Putamen (tissue), 1 donor: Measurements from ENCODE around the gene DDX55.

ENCODE experiments used
- DNase-seq: peaks from one replicate; pipeline ENCODE4 v3.0.0-alpha.2; 2016; ENCODE audit warnings: low spot score

The DDX55 gene

DNA sequence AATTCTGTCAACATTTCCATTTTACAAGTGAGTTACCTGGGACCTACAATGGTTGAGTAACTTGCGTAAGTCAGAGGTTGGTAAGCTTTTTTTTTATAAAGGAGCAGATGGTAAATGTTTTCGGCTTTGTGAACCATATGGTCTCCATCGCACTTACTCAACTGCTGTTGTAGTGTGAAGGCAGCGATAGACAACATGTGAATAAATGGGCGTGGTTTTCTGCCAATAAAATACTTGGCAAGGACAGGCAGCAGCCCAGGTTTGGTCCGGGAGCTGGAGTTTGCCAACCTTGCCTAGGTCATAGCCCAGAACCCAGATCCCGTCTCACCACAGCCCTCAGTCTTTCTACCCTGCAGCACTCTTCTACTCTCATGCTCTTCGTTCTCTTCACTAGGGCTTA lies 6.3 kb downstream of the DDX55 start:
- DNase-seq, result no peak

DNA sequence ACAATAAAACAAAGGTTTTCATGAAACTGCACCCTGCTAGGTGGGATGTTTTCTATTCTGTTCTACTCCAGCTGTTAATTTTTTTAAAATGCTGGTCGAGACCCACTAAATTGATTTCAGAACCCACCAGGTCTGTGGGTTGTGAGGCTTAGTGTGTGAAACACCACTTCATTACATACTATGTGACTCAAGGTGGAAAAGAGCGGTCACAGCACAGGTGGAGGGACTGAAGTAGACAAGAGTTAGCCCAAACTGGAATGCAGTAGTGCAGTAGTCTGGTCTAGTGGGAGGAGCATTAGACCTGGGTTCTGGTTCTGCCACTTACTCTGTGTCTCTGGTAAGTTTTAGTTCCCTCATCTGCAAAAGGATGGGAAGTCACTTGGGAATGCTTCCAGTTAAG lies 12.2 kb downstream of the DDX55 start:
- no peak for DNase-seq

GRCh38 chr12:123614531-123614930 lies 12.6 kb downstream of the DDX55 start:
- no peak for DNase-seq

DNA sequence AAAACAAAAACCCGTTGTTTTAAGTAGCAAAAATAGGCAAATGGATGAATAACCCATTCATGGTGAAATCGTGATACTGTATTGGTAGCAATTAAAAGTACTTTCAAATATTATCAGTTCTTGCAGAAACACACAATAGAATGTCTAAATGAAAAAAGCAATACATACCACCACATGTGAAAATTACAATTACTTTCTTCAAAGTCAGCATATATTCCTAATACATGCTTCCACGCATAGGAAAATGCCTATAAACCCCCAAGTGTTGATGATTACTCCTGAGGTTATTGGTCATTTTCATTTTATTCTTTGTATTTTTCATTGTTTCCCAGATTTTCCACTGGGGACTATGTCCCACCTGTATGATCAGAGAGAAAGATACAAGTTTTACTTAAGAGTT lies 15.2 kb downstream of the DDX55 start:
- no peak for DNase-seq

- DNase-seq, result no peak
Observed at GRCh38 chr12:123617580-123617979, 15.7 kb downstream of the DDX55 start.

- no peak for DNase-seq
Observed at GRCh38 chr12:123621101-123621500, 19.2 kb downstream of the DDX55 start.

GRCh38 chr12:123621619-123622530 lies 20.0 kb downstream of the DDX55 start:
- DNase-seq, result no peak

GRCh38 chr12:123633379-123634141 lies 31.7 kb downstream of the DDX55 start, which contains the start of the genes EIF2B1 and GTF2H3:
TSS of gene EIF2B1 (minus strand) at chr12:123633686. CDS start at chr12:123633557, 129 bp downstream.
TSS of gene GTF2H3 (plus strand) at chr12:123633829. CDS start at chr12:123633860, 31 bp downstream.
- DNase-seq, result peak; percentile 94

DNA sequence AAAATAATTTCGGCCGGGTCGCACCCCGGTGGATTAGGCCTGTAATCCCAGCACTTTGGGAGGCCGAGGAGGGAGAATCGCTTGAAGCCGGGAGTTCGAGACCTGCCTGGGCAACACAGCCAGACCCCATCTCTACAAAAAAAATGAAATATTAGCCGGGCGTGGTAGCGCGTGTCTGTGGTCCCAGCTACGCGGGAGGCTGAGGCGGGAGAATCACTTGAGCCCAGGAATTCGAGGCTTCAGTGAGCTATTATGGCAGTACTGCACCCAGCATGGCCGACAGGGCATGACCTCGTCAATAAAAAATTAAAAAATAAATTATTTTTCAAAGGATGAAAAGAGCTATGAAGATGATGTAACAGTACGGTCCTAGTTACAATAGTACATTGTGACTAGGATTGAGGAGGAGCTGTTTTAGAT lies 32.3 kb downstream of the DDX55 start:
- no peak for DNase-seq

- no peak for DNase-seq
Observed at GRCh38 chr12:123643911-123644310, 42.0 kb downstream of the DDX55 start.

- DNase-seq, result no peak
Observed at GRCh38 chr12:123645380-123645779, 43.5 kb downstream of the DDX55 start.

- no peak for DNase-seq
Observed at GRCh38 chr12:123645878-123646277, 44.0 kb downstream of the DDX55 start.

GRCh38 chr12:123648401-123648800 lies 46.5 kb downstream of the DDX55 start:
- DNase-seq, result no peak

- no peak for DNase-seq
Observed at GRCh38 chr12:123654129-123654701, 52.3 kb downstream of the DDX55 start.

- DNase-seq, result no peak
Observed at GRCh38 chr12:123655420-123655819, 53.5 kb downstream of the DDX55 start.

GRCh38 chr12:123656392-123656791 lies 54.5 kb downstream of the DDX55 start:
- no peak for DNase-seq

GRCh38 chr12:123657211-123657610 lies 55.3 kb downstream of the DDX55 start:
- DNase-seq, result no peak

- DNase-seq, result no peak
Observed at GRCh38 chr12:123659996-123660727, 58.3 kb downstream of the DDX55 start.

GRCh38 chr12:123667771-123668170 lies 65.9 kb downstream of the DDX55 start:
- no peak for DNase-seq
